HG03135 (cell line): ENCODE data around the gene NHSL2.
"Not testable (repeated sequence)": the region's sequence is repeated elsewhere in the genome, so short reads cannot be mapped to it uniquely, and the experiment has no call there.

Experiments used
- ATAC-seq: cut with Tn5 transposase; IDR thresholded peaks from one replicate; pipeline ENCODE4 v1.9.1; 2021; ENCODE audit warnings: mild to moderate bottlenecking, moderate library complexity; ENCODE audit not compliant: unreplicated experiment

The NHSL2 gene

GRCh38 chrX:72146527-72146926, 235.9 kb downstream of the NHSL2 start:
- no peak for ATAC-seq

GRCh38 chrX:72158773-72159172, 248.1 kb downstream of the NHSL2 start:
- no peak for ATAC-seq

- ATAC-seq = no peak
Measured at GRCh38 chrX:72159769-72160168, 249.1 kb downstream of the NHSL2 start.

- no peak for ATAC-seq
Measured at GRCh38 chrX:72165551-72165950, 254.9 kb downstream of the NHSL2 start.

- ATAC-seq = no peak
Measured at GRCh38 chrX:72169008-72169728, 258.5 kb downstream of the NHSL2 start.

GRCh38 chrX:72176289-72176688, 265.6 kb downstream of the NHSL2 start:
- not testable (repeated sequence) for ATAC-seq

GRCh38 chrX:72176981-72177380, 266.3 kb downstream of the NHSL2 start:
- no peak for ATAC-seq

- no peak for ATAC-seq
Measured at GRCh38 chrX:72180539-72180938, 269.9 kb downstream of the NHSL2 start.

GRCh38 chrX:72181178-72182125, 270.8 kb downstream of the NHSL2 start, which contains the start of gene PIN4:
Gene PIN4 (plus strand): TSS chrX:72181757. CDS start chrX:72181786, 29 bp downstream.
- ATAC-seq = peak; percentile 96

GRCh38 chrX:72182924-72183323, 272.3 kb downstream of the NHSL2 start:
- no peak for ATAC-seq

GRCh38 chrX:72201836-72202536, 291.3 kb downstream of the NHSL2 start:
- ATAC-seq = no peak
